GM23338 (cell line): ENCODE results near the gene OR4D6. TPM values are rescaled to one million over a fixed set of nuclear protein-coding genes. Genes with fewer than 3 reads are reported as not detected.

Source experiments
- ATAC-seq: fragments of 200-7000 bp; cut with Tn5 transposase; 3 replicates; pipeline ENCODE4 v1.9.1; 2020
- DNase-seq: peaks from one replicate; pipeline ENCODE4 v3.0.0-alpha.2; 2015; ENCODE audit warnings: low spot score
- H2AFZ ChIP-seq: fragments of 200-600 bp; sonication (generic); 2 replicates; pipeline ENCODE4 v1.8.0; 2016; ENCODE audit warnings: antibody characterized with exemption, mild to moderate bottlenecking, moderate library complexity
- H3F3A ChIP-seq: fragments of 200-600 bp; sonication (generic); replicated peaks from 2 replicates; pipeline ENCODE4 v1.8.0; 2017; ENCODE audit warnings: antibody characterized with exemption, mixed run types, low read depth
- H3K27ac ChIP-seq: fragments of 200-600 bp; sonication (generic); 2 replicates; pipeline ENCODE4 v1.6.1; 2016; ENCODE audit warnings: low read depth
- H3K27me3 ChIP-seq: fragments of 200-600 bp; sonication (generic); 2 replicates; pipeline ENCODE4 v1.8.0; 2016; ENCODE audit warnings: mild to moderate bottlenecking, mixed run types, moderate library complexity; ENCODE audit not compliant: insufficient read depth
- H3K36me3 ChIP-seq: fragments of 200-600 bp; sonication (generic); 2 replicates; pipeline ENCODE4 v1.8.0; 2016; ENCODE audit warnings: mild to moderate bottlenecking; ENCODE audit not compliant: insufficient read depth
- H3K4me1 ChIP-seq: fragments of 200-600 bp; sonication (generic); 2 replicates; pipeline ENCODE4 v1.8.0; 2016; ENCODE audit warnings: mild to moderate bottlenecking, moderate library complexity; ENCODE audit not compliant: insufficient read depth
- H3K4me2 ChIP-seq: fragments of 200-600 bp; sonication (generic); 2 replicates; pipeline ENCODE4 v1.7.1; 2017; ENCODE audit warnings: mixed run types
- H3K4me3 ChIP-seq: fragments of 200-600 bp; sonication (generic); 2 replicates; pipeline ENCODE4 v1.6.1; 2016; ENCODE audit warnings: mixed run types
- H3K79me2 ChIP-seq: fragments of 200-600 bp; sonication (generic); replicated peaks from 2 replicates; pipeline ENCODE4 v1.8.0; 2017; ENCODE audit warnings: mild to moderate bottlenecking; ENCODE audit not compliant: insufficient read depth
- H3K9me2 ChIP-seq: fragments of 200-600 bp; sonication (generic); 2 replicates; pipeline ENCODE4 v1.8.0; 2017; ENCODE audit not compliant: insufficient read depth
- H4K20me1 ChIP-seq: fragments of 200-600 bp; sonication (generic); replicated peaks from 2 replicates; pipeline ENCODE4 v1.8.0; 2017; ENCODE audit warnings: mild to moderate bottlenecking; ENCODE audit not compliant: insufficient read depth
- H3K27ac Mint-ChIP-seq: 2 replicates; pipeline ENCODE4 v1.8.0; 2020; ENCODE audit warnings: inconsistent platforms, mild to moderate bottlenecking, moderate library complexity, mixed read lengths
- H3K27me3 Mint-ChIP-seq: 3 replicates; pipeline ENCODE4 v1.8.0; 2022; ENCODE audit warnings: low read depth, mild to moderate bottlenecking, moderate library complexity, mixed read lengths, inconsistent platforms; ENCODE audit not compliant: insufficient read depth, poor library complexity
- H3K36me3 Mint-ChIP-seq: 3 replicates; pipeline ENCODE4 v1.8.0; 2021; ENCODE audit warnings: low read depth, mild to moderate bottlenecking, inconsistent platforms, moderate library complexity, mixed read lengths
- H3K4me1 Mint-ChIP-seq: 3 replicates; pipeline ENCODE4 v1.8.0; 2020; ENCODE audit warnings: mild to moderate bottlenecking, inconsistent platforms, mixed read lengths
- H3K4me3 Mint-ChIP-seq: 3 replicates; pipeline ENCODE4 v1.8.0; 2021; ENCODE audit warnings: moderate library complexity, mild to moderate bottlenecking, inconsistent platforms, mixed read lengths
- H3K9me3 Mint-ChIP-seq: 3 replicates; pipeline ENCODE4 v1.8.0; 2020; ENCODE audit warnings: moderate library complexity, mild to moderate bottlenecking, inconsistent platforms, mixed read lengths
- CREB1 ChIP-seq: fragments of 250-450 bp; sonication (Bioruptor Pico); IDR thresholded peaks from 2 replicates; pipeline ENCODE4 v1.5.0; 2020; ENCODE audit warnings: low read depth, mild to moderate bottlenecking, moderate library complexity
- CTCF ChIP-seq, 2 experiments: fragments of 200-600 bp in 1 of 2; sonication (generic) in 1 of 2; conservative IDR thresholded peaks; 2 replicates each; pipeline versions ENCODE4 v1.5.1 to v1.6.1; 2016 to 2017; ENCODE audit warnings: antibody characterized with exemption in 2 of 2, low read depth in 2 of 2, mild to moderate bottlenecking in 2 of 2, moderate library complexity in 1 of 2
- ETS1 ChIP-seq: IDR thresholded peaks from 2 replicates; pipeline ENCODE4 v1.6.1; 2016; ENCODE audit warnings: antibody characterized with exemption
- EZH2 ChIP-seq: fragments of 200-600 bp; sonication (generic); IDR thresholded peaks from one replicate; pipeline ENCODE4 v1.8.0; 2017; ENCODE audit warnings: antibody characterized with exemption, mild to moderate bottlenecking, low read depth; ENCODE audit not compliant: unreplicated experiment
- EZH2phosphoT487 ChIP-seq: fragments of 200-600 bp; sonication (generic); IDR thresholded peaks from one replicate; pipeline ENCODE4 v1.8.1; 2018; ENCODE audit warnings: antibody characterized with exemption; ENCODE audit not compliant: unreplicated experiment
- JUNB ChIP-seq: IDR thresholded peaks from one replicate; pipeline ENCODE4 v1.6.1; 2016; ENCODE audit warnings: antibody characterized with exemption; ENCODE audit not compliant: unreplicated experiment
- NANOG ChIP-seq: IDR thresholded peaks from 2 replicates; pipeline ENCODE4 v1.6.1; 2016; ENCODE audit warnings: antibody characterized with exemption, borderline replicate concordance
- POLR2AphosphoS5 ChIP-seq: IDR thresholded peaks from 2 replicates; pipeline ENCODE4 v1.6.1; 2016; ENCODE audit warnings: antibody characterized with exemption, low read depth
- REST ChIP-seq: IDR thresholded peaks from one replicate; pipeline ENCODE4 v1.6.1; 2018; ENCODE audit warnings: antibody characterized with exemption; ENCODE audit not compliant: unreplicated experiment
- STAT1 ChIP-seq: IDR thresholded peaks from one replicate; pipeline ENCODE4 v1.6.1; 2016; ENCODE audit warnings: antibody characterized with exemption; ENCODE audit not compliant: unreplicated experiment
- ZNF114 ChIP-seq: fragments of 250-450 bp; sonication (Bioruptor Pico); IDR thresholded peaks from 2 replicates; pipeline ENCODE4 v1.5.0; 2020; ENCODE audit warnings: mild to moderate bottlenecking, moderate library complexity
- ZNF331 ChIP-seq: fragments of 250-450 bp; sonication (Bioruptor Pico); IDR thresholded peaks from 2 replicates; pipeline ENCODE4 v1.5.0; 2020; ENCODE audit warnings: low read depth, mild to moderate bottlenecking, moderate library complexity
- ZNF462 ChIP-seq: fragments of 250-450 bp; sonication (Bioruptor Pico); IDR thresholded peaks from 2 replicates; pipeline ENCODE4 v1.5.0; 2020; ENCODE audit warnings: mild to moderate bottlenecking, moderate library complexity
- polyA plus RNA-seq: library from polyadenylated mRNA; unstranded; fragments of >200 nt; fragmentation: Nextera tagmentation; extraction: Ambion mirVana; gene quantifications from 2 replicates; pipeline ENCODE4 v1.2.1, GENCODE V29; 2016
- total RNA-seq: library from RNA; depleted of rRNA; stranded (reverse); fragments of >200 nt; shearing (Covaris generic); gene quantifications from 2 replicates; pipeline ENCODE4 v1.2.3, GENCODE V29; 2014

OR4D6 gene
- total and polyA plus RNA-seq, 2 experiments from 2014 or later = not detected

- Histone ChIP-seq H2AFZ (no peak overlapping the region), H3K4me2 (no peak overlapping the region), H3K9me2 (peaks cover 15% of the 10 kb centered on the region), H3F3A (no peaks in the 10 kb centered on the region), H3K4me3 (no peak overlapping the region), H3K79me2 (no peaks in the 10 kb centered on the region), H3K27ac (no peak overlapping the region), H4K20me1 (no peaks in the 10 kb centered on the region), H3K36me3 (no peaks in the 10 kb centered on the region), H3K27me3 (no peaks in the 10 kb centered on the region), H3K4me1 (no peaks in the 10 kb centered on the region)
- DNase-seq (no peak), ATAC-seq (no peak)
- Mint-ChIP-seq H3K9me3 (peaks cover 34% of the 10 kb centered on the region), H3K27me3 (no peaks in the 10 kb centered on the region), H3K4me3 (no peak overlapping the region), H3K36me3 (peaks cover 13% of the 10 kb centered on the region; the same call in 2 of the 3 replicates), H3K27ac (no peak overlapping the region), H3K4me1 (no peaks in the 10 kb centered on the region)
- TF ChIP-seq ZNF114 (CRISPR knock-in tag) (no peak), JUNB (no peak), POLR2AphosphoS5 (no peak), CTCF (conservative IDR thresholded peaks at IDR 0.05; ENCODE audit: low read depth in 2 of 2) (no peak), EZH2 (no peak), CREB1 (CRISPR knock-in tag) (no peak), STAT1 (no peak), NANOG (no peak), REST (no peak), ZNF462 (CRISPR knock-in tag) (no peak), EZH2phosphoT487 (no peak), ZNF331 (CRISPR knock-in tag) (no peak), ETS1 (no peak)
These were observed 43.1 kb upstream of the OR4D6 start for GRCh38 chr11:59413646-59414045.
